HG02798 (cell line): Measurements from ENCODE around the gene DARS2.
"Not testable (repeated sequence)": the region's sequence is repeated elsewhere in the genome, so short reads cannot be mapped to it uniquely, and the experiment has no call there.

ENCODE experiments used
- ATAC-seq: cut with Tn5 transposase; IDR thresholded peaks from one replicate; pipeline ENCODE4 v1.9.1; 2021; ENCODE audit warnings: mild to moderate bottlenecking; ENCODE audit not compliant: unreplicated experiment, poor library complexity

DARS2 gene

DNA sequence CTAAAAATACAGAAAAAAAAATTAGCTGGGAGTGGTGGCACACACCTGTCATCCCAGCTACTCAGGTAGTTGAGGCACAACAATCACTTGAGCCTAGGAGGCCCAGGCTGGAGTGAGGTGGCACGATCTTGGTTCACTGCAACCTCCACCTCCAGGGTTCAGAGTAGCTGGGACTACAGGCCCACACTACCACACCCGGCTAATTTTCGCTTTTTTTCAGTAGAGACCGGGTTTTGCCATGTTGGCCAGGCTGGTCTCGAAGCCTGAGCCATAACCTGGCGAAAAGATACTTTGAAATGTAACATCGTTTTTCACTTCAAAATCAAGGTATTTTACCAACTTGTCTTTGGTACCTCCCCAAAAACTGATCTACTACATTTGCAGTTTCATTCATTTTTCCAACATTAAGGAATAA, 37.3 kb downstream of the DARS2 start:
- no peak for ATAC-seq

DNA sequence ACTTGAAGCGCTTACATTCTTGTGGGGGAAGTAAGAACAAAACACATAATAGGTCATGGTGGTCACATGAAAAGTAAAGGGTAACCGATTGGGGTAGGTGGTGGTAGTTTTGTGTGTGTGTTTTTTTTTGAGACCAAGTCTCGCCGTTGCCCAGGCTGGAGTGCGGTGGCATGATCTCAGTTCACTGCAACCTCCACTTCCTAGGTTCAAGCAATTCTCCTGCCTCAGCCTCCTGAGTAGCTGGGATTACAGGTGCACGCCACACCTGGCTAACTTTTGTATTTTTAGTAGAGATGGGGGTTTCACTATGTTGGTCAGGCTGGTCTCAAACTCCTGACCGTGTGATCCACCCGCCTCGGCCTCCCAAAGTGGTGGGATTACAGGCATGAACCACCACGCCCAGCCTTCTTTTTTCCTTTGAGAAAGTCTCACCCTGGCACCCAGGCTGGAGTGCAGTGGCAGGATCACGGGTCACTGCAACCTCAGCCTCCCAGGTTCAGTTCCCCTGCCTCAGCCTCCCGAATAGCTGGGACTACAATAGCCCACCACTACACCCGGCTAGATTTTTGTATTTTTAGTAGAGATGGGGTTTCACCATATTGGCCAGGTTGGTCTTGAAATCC, 37.8 kb downstream of the DARS2 start:
- not testable (repeated sequence) for ATAC-seq

DNA sequence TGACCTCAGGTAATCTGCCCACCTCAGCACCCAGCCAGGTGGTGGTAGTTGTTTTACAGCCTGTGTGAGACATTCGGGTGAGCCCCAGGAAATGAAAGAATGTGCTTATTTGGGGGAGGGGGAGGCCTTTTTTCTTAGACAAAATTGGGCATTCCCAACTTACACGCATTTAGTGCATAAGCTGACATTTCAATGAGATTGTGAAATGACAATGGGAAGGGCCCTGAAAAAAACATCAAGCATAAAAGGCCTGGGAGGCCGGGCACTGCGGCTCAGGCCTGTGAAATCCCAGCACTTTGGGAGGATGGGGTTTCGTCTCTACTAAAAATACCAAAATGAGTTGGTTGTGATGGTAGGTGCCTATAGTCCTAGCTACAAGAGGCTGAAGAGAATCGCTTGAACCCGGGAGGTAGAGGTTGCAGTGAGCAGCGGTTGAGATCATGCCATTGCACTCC, 38.3 kb downstream of the DARS2 start:
- no peak for ATAC-seq

DNA sequence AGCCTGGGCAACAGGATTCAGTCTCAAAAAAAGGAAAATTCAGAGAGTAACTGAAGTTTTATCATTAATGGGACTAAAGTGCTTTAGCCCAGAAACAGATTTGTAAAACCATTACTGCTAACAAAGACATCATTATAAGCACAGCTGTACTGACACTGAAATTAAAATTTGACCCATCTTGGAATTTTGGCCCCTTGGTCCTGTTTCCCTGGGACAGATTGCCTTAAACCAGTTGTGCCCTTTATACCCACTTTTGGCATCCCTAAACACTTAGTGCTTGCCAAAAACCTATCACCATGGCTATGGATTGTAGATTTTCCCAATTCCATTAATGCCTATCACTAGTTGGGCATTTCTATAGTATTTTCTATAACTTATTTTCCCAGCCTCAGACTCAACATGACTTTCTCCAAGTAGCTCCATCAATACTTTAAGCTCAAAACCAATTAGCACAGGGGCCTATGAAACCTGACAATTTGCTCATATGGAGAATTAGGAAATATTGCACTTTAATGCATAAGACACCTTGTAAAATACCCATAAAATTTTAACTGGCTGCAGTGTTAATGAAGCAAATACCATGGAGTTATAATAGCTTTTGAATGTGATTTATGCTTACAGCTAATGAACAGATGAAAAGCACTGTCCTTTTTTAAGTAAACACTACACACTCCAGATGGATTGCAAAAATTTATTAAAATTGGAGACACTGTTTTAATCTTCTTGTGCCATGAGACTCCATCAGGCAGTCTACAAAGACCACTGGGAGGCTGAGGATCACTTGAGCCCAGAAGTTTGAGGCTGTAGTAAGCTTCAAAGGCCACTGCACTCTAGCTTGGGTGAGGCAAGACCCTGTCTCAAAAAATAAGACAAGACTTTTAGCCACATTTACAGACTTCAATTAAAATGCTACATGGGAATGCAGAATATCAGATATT, 39.0 kb downstream of the DARS2 start:
- no peak for ATAC-seq

DNA sequence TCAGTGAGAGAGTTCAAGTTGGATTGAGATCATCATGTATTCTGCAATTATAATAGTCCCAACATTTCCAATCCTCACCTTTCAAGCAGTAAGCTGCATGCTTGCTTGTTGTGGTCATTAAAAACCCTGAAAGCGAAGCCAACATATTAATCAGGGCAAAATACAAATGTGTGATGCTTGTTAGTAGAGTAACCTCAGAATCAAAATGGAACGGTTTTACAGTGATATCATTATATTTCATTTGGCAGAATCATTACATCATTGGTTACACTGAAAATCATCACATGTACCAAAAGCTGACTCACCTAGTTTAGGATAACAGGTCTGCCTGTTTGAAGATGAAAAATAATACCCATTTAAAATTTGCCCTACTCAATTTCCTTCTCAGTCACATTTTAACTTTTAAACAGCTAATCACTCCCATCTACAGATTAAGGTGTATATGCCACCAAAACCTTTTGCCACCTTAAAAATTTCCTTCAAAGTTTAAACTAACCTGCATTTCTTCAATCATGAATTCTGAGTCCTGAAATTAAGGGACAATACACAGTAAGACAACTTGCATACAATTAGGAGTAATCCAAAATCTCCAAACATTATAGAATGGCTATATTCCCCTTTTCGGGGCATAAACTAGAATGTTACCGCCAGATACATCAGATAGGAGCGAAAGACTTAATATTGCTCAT, 39.9 kb downstream of the DARS2 start:
- no peak for ATAC-seq

DNA sequence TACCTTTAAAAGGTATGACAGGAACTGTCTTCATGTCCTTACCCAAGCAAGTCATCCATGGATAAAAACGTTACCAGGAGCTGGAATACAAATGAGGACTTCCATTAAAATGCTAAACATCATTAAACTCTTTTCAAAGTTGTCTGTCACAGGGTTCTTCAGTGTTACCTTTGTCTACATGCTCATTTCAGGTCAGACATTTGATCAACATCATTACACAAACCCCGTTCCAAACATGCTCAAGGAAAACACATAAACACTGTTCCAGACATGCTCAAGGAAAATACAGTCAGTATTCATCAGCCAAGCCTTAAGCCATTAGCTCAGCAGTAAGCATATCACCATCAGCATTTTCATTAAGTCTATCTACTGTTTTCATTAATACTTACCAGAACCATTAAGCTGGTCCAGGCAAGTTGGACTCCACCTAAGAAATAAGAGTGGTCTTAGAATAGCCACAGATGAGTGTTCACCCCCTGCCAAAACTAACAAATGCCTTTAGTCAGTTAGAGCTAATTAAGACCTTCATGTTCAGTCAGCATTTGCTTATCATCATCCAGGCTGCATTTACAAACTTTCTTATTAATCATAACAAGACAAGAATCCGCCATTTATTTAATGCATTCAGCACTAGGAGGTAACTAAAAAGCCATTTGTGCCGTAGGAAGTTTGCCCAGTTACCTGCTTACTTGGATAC, 41.1 kb downstream of the DARS2 start:
- ATAC-seq: no peak

DNA sequence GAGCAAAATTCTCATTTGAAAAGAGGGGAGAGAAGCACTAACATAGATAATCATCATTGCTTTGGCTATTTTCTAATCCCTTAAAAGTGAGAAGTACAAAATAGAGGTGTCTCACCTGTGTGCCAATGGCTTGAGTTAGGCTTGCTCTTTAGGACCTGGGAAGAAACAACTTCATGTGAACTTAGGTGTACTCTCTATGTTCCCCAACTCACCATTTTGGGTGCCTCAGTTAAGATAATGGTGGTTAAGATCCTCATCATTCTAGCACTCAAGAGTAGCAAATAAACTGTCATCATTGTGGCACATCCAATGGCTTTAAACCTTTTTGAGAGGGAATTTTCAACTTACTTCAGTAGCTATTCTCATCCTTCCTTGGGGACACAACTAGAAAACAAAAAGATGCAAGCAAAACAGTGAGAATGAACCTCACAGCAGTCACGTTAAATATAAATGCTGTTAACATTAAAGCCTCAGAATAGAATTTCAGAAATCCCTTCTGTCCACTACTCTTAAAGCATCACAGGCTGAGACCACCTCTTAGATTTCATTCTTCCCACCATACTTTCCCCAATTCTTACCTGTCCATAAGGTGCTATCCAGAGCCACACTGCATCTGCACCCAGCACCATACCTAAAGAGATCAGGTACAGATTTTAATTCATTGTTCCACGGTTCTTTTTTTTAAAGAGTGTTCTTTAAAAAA, 42.1 kb downstream of the DARS2 start:
- no peak for ATAC-seq

DNA sequence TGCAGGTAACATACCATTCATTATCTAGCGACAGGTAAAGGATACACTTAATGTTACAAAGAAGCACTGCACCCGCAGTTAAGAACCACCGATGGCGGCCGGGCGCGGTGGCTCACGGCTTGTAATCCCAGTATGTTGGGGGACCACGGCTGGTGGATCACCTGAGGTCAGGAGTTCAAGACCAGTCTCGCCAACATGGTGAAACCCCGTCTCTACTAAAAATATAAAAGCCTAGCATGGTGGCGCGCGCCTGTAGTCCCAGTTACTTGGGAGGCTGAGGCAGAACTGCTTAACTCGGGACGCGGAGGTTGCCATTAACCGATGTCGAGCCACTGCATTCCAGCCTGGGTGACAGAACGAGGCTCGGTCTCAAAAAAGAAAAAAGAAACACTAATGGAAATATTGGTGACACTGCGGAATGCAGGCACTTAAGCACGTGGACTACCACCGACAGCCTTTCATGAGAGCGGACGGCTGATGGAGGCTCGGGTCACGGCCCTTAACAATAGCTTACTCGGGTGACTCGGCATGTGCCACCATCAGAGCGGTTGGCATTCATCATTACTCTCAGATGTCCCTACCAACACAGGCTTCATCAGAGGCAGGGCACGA, 42.8 kb downstream of the DARS2 start:
- no peak for ATAC-seq

DNA sequence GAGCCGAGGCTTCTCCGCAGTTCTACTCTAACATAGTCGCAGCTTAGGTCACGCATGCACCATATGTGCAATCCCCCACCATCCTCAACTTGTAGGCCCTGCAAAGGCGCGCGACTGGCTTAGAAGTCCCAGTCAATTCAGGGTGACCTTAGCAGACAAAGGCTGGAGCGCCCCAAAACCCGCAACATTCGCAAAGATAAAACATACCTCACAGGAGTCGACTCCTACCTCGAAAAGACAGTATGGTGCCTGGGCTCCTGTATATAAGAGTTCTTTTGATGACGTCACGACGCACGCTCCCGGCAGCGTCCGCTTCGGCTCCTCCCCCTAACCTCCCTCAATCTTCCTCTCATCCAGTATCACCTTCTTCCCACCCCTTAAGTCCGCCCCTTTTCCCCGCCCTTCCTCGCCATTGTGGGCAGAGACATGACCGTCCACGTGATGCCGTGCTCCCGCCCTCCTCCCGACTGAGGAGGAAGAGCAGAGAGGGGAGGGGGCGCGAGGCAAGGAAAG, 43.3 kb downstream of the DARS2 start, which contains the start of gene GAS5:
Gene GAS5, minus strand, starts transcription at position 237 of the 513 bp plus-strand sequence.
- peak; percentile 77 for ATAC-seq

DNA sequence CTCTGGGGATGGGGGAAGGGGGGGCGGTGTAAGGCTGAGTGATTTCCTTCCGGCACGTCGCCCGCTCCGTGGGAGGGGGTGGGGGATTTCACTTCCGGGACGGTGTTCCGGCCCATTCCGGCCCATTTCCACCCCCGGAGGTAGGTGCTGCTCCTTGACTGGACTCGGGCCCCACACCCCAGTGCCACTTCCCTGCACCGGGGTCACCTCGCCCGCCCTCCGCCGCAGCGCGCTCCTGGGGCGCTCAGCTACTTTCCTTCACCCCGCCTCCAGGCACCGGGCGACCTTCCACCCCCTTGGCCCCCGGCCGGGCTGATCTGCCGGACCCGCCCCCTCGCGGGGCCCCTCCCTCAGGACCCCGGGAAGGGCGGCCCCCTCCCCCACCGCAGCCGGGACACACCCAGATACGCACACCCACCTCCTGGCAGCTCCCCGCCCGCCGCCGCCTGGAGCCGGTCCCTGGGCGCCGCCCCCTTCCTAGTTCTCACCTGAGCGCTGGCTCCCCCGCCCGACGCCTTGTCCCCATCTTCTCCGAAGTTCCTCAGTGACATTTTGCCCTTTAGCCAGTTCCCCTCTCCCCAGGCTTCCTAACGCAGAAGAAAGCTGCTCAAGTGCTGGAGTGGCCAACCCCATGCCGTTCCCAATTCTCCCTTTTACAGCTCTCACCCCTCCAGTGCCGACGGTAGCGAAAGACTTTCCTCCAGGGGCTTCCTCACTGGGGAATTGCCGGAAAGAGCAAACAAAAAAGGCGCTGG, 44.0 kb downstream of the DARS2 start, which contains the start of gene ZBTB37:
Gene ZBTB37, plus strand, starts transcription at position 115 of the 755 bp plus-strand sequence. CDS start 1,846 bp downstream, outside the sequence.
- ATAC-seq: peak; percentile 61

DNA sequence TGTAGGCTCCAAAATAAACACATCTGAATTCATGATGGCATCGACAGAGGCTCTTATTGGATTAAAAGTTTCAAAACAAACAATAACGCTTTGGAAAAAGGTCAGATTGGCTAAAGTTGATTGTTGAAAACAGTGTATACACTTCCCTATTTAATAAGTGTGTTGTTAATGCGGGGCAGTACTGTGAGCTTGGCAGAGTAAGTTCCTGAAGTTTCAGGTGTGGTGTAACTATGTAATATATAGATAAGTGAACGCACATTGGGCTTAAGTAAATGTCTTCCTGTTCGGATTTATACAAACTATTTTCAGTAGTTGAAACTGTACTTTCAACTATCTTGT, 44.5 kb downstream of the DARS2 start:
- ATAC-seq: no peak

DNA sequence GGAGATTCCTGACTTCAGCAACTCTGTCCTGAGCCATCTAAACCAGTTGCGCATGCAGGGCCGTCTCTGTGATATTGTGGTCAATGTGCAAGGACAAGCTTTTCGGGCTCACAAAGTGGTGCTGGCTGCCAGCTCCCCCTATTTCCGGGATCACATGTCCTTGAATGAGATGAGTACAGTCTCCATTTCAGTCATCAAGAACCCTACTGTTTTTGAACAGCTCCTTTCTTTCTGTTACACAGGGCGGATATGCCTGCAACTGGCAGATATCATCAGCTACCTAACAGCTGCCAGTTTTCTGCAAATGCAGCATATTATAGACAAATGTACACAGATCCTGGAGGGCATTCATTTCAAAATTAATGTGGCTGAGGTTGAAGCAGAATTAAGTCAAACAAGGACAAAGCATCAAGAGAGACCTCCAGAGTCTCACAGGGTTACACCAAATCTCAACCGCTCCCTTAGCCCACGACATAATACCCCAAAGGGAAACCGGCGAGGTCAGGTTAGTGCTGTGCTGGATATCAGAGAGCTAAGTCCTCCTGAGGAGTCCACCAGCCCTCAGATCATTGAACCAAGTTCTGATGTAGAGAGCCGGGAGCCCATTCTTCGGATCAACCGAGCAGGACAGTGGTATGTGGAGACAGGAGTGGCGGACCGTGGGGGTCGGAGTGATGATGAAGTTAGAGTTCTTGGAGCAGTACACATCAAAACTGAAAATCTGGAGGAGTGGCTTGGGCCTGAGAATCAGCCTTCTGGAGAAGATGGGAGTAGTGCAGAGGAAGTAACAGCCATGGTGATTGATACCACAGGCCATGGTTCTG, 46.0 kb downstream of the DARS2 start:
- ATAC-seq: no peak

DNA sequence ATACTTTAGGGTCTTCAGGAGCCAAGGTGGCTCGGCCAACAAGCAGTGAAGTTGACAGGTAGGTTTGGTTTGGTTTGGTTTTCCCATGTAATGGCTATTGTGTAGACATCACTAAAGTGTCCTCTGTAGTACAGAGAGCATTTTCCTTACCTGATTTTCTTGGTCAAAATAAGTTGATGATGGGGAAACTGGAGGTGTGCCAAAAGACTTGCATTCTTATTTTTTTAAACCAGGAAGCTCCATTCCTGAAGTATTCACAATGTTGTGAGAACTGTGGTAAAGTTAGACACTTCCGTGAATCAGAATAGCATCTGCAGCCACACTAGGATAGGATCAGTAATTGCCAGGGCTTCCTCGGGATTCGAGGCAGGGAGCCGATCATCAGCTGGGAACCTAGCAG, 46.6 kb downstream of the DARS2 start:
- ATAC-seq: no peak

DNA sequence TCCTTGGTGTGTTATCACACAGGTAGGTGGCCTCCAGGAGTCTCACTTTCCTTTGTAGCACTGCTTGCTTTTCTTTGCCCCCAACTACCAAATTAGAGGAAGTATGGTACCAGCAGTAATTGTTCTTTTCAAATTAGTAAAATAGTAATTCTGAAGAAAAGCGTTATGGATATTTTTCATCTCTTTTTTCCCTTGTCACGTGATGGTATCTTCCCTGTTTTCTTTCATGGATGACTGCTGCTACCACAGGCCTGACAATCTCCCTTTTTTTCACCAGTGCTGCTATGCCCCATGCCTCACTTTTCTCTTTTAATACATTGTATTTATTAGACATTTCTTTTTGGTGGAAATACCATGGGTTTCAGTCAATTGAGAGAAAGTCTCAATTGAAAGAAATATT, 47.0 kb downstream of the DARS2 start:
- no peak for ATAC-seq

DNA sequence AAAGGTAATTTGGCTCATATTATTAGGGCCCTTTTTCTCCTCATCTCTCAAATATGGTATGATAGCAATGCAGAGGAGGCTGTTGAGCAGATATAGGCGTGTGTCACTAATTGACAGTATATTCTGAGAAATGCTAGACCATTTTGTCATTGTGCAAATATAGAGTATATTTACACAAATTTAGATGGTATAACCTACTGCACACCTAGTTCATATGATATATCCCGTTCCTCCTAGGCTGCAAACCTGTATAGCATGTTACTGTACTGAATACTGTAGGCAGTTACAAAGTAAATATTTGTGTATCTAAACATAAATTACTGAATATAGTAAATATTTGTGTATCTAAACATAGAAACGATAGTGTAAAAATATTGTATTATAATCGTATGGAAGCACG, 52.3 kb downstream of the DARS2 start:
- no peak for ATAC-seq

DNA sequence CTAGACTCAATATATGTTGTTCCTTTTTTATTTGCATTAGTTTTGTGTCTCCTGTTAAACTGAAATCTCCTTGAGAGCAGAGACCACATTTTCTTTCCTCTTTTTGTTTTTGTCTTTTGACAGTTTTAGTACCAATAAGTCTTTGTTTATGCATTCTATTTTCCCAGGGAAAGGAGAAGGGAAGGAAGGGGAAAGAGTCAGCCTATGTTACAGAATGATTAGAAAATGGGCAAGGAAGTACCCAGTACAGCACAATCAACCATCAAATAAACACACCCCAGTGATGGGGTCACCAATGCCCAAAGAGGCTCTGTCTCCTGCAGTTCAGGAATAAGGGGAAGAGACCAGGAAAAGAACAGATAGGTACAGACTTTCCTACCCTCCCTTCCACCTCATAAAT, 53.8 kb downstream of the DARS2 start:
- no peak for ATAC-seq

DNA sequence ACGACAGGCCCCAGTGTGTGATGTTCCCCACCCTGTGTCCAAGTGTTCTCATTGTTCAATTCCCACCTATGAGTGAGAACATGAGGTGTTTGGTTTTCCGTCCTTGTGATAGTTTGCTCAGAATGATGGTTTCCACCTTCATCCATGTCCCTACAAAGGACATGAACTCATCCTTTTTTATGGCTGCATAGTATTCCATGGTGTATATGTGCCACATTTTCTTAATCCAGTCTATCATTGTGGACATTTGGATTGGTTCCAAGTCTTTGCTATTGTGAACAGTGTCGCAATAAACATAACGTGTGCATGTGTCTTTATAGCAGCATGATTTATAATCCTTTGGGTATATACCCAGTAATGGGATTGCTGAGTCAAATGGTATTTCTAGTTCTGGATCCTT, 56.6 kb downstream of the DARS2 start:
- ATAC-seq: not testable (repeated sequence)

DNA sequence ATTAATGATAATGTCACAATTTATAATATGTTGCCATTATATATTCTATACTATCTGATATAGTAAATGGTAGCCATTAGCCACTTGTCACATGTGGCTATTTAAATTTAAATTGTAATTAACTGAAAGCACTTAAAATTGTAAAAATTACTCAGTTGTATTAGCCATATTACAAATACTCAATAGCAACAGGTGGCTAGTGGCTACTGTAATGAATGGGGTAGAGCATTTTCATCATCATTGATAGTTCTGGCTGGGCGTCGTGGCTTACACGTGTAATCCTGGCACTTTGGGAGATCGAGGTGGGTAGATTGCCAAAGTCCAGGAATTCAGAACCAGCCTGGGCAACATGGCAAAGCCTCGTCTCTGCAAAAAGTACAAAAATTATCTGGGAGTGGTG, 60.2 kb downstream of the DARS2 start:
- ATAC-seq: no peak
